Activated CD4-positive, CD25-positive, alpha-beta regulatory T cell treated with anti-CD3 and anti-CD28 coated beads, Interleukin-2, amount 50 U/mL, for 72 hours (primary cell): ENCODE data around the gene IGFN1.

ENCODE experiments used
- DNase-seq: peaks from one replicate; pipeline ENCODE4 v3.0.0; 2021

The IGFN1 gene

GRCh38 chr1:201185527-201186128 is 5.0 kb upstream of the IGFN1 start:
- DNase-seq, result no peak

- DNase-seq, result no peak
These were observed 4.4 kb upstream of the IGFN1 start for GRCh38 chr1:201186192-201186591.

- DNase-seq, result no peak
These were observed 1.5 kb upstream of the IGFN1 start for GRCh38 chr1:201189085-201189484.

- DNase-seq, result no peak
These were observed 619 bp upstream of the IGFN1 start for GRCh38 chr1:201190005-201190404.

GRCh38 chr1:201191653-201192260 is 1.1 kb downstream of the IGFN1 start:
- DNase-seq, result no peak

GRCh38 chr1:201192261-201192788 is 1.7 kb downstream of the IGFN1 start:
- DNase-seq, result no peak

- DNase-seq, result no peak
These were observed 3.4 kb downstream of the IGFN1 start for GRCh38 chr1:201194046-201194445.

- DNase-seq, result no peak
These were observed 8.0 kb downstream of the IGFN1 start for GRCh38 chr1:201198598-201198997.

- DNase-seq, result no peak
These were observed 14.4 kb downstream of the IGFN1 start for GRCh38 chr1:201205036-201205435.

- DNase-seq, result no peak
These were observed 15.6 kb downstream of the IGFN1 start for GRCh38 chr1:201206176-201206575.

GRCh38 chr1:201207046-201207445 is 16.4 kb downstream of the IGFN1 start:
- DNase-seq, result no peak

- no peak for DNase-seq
These were observed 17.6 kb downstream of the IGFN1 start for GRCh38 chr1:201208236-201208635.

- peak; percentile 26 for DNase-seq
These were observed 21.4 kb downstream of the IGFN1 start for GRCh38 chr1:201212056-201212455.

GRCh38 chr1:201212461-201213055 is 21.9 kb downstream of the IGFN1 start:
- DNase-seq, result peak; percentile 19

- DNase-seq, result peak; percentile 23
These were observed 22.6 kb downstream of the IGFN1 start for GRCh38 chr1:201213106-201213770.

- peak; percentile 15 for DNase-seq
These were observed 23.3 kb downstream of the IGFN1 start for GRCh38 chr1:201213926-201214325.

GRCh38 chr1:201214461-201214860 is 23.8 kb downstream of the IGFN1 start:
- peak; percentile 11 for DNase-seq

GRCh38 chr1:201214886-201215285 is 24.3 kb downstream of the IGFN1 start:
- DNase-seq, result peak; percentile 13

- DNase-seq, result peak; percentile 18
These were observed 25.1 kb downstream of the IGFN1 start for GRCh38 chr1:201215531-201216357.

GRCh38 chr1:201216395-201217085 is 25.9 kb downstream of the IGFN1 start:
- no peak for DNase-seq

GRCh38 chr1:201217146-201217545 is 26.5 kb downstream of the IGFN1 start:
- no peak for DNase-seq

GRCh38 chr1:201217851-201218250 is 27.2 kb downstream of the IGFN1 start:
- DNase-seq, result no peak
